Gastroesophageal sphincter (tissue), 3 donors: Measurements from ENCODE around the gene AUNIP.

Experiments
- CTCF ChIP-seq, 4 experiments: fragments of 200-600 bp in 2 of 4; fragments of 450-650 bp in 2 of 4; sonication (generic) in 1 of 4; IDR thresholded peaks; one replicate each; pipeline ENCODE4 v1.5.1; 2017 to 2019; ENCODE audit warnings: antibody characterized with exemption in 4 of 4, mild to moderate bottlenecking in 2 of 4, moderate library complexity in 2 of 4
- EP300 ChIP-seq: sonication (generic); formaldehyde crosslinking; IDR thresholded peaks from one replicate; pipeline ENCODE4 v1.6.1; 2017; ENCODE audit warnings: antibody characterized with exemption, mild to moderate bottlenecking
- POLR2A ChIP-seq, 2 donors: fragments of 450-650 bp; IDR thresholded peaks; one replicate each; pipeline ENCODE4 v1.6.1; 2017; ENCODE audit warnings: antibody characterized with exemption in 2 of 2, mild to moderate bottlenecking in 2 of 2, moderate library complexity in 1 of 2
- POLR2AphosphoS5 ChIP-seq: sonication (generic); formaldehyde crosslinking; IDR thresholded peaks from one replicate; pipeline ENCODE4 v1.6.1; 2017; ENCODE audit warnings: antibody characterized with exemption

GRCh38 chr1:25825605-25826004 is 33.7 kb downstream of the AUNIP start:
- TF ChIP-seq POLR2AphosphoS5 (no peak), EP300 (no peak), CTCF (IDR thresholded peaks at IDR 0.05) (no peak), POLR2A (IDR thresholded peaks at IDR 0.05) (no peak)
